AG10803 (cell line): ENCODE measurements around the gene CDK5.

ENCODE experiments used
- DNase-seq: peaks from one replicate; pipeline ENCODE4 v3.0.0; 2010; ENCODE audit warnings: low read depth
- H3K4me3 ChIP-seq: 2 replicates; pipeline ENCODE4 v1.5.1; 2011; ENCODE audit warnings: mild to moderate bottlenecking, low read length, control low read depth
- CTCF ChIP-seq: conservative IDR thresholded peaks from 2 replicates; pipeline ENCODE4 v1.5.1; 2011; ENCODE audit warnings: mild to moderate bottlenecking, low read length, control low read depth, inconsistent platforms

Gene CDK5

GRCh38 chr7:151059367-151060112 is 1.8 kb upstream of the CDK5 start, which contains the start of gene SLC4A2:
Gene SLC4A2 (plus strand): TSS chr7:151059589. CDS start chr7:151061988, 2,399 bp downstream.
- H3K4me3 ChIP-seq = peak within 1 kb of the TSS; percentile 88
- DNase-seq = peak; percentile 63
- peak; percentile 38 for TF ChIP-seq CTCF

- no peak for TF ChIP-seq CTCF
- peak; percentile 45 for DNase-seq
Measured at GRCh38 chr7:151058781-151059366, 1.2 kb upstream of the CDK5 start.

GRCh38 chr7:151057989-151058780 is 488 bp upstream of the CDK5 start:
- peak; percentile 100 for DNase-seq
- no peak for TF ChIP-seq CTCF

More at GRCh38 chr7:151058781-151059366, 1.2 kb upstream of the CDK5 start:
- H3K4me3 ChIP-seq = peak overlapping the region; percentile 88

GRCh38 chr7:151056666-151057505 is 811 bp downstream of the CDK5 start:
- H3K4me3 ChIP-seq = peak overlapping the region; percentile 88
- TF ChIP-seq CTCF = no peak
- no peak for DNase-seq

More at GRCh38 chr7:151057989-151058780, 488 bp upstream of the CDK5 start:
- H3K4me3 ChIP-seq = peak overlapping the region; percentile 88

- no peak for TF ChIP-seq CTCF
- DNase-seq = no peak
- H3K4me3 ChIP-seq = no peak overlapping the region
Measured at GRCh38 chr7:151056283-151056665, 1.4 kb downstream of the CDK5 start.

GRCh38 chr7:151053751-151054150 is 3.9 kb downstream of the CDK5 start:
- no peak for TF ChIP-seq CTCF
- no peak for DNase-seq
- H3K4me3 ChIP-seq = no peak overlapping the region
